ENCODE results near the gene NFIX. TPM values are rescaled to one million over a fixed set of nuclear protein-coding genes. Genes with fewer than 3 reads are reported as not detected.
A peak's percentile ranks its signal among the peaks of the same experiment; 100 is the strongest.

Gene NFIX
- total and polyA plus RNA-seq, 9 of the 15 experiments (the other 6 are each of a cell fraction or from before 2014, with no cell fraction given), result 0.28 to 26.8 (median 5.4) TPM

GRCh38 chr19:13102666-13103580 is 107.6 kb downstream of the NFIX start, which contains the start of gene LYL1 (continued):
- peak; percentile 94 for TF ChIP-seq RBFOX2 (IDR thresholded peaks at IDR 0.05; ENCODE audit: low read depth, low read length)
- TF ChIP-seq PHB2 (IDR thresholded peaks at IDR 0.05; ENCODE audit: low read depth), result peak; percentile 94
- 0 out of 2 replicates have a peak, but pooled peaks have one; percentile 15 for TF ChIP-seq LCOR (CRISPR knock-in tag; IDR thresholded peaks at IDR 0.05)
- no peak for TF ChIP-seq RERE (CRISPR knock-in tag; IDR thresholded peaks at IDR 0.05; ENCODE audit: borderline replicate concordance)
- TF ChIP-seq GABPB2 (CRISPR knock-in tag; conservative IDR thresholded peaks at IDR 0.05), result no peak
- no peak for TF ChIP-seq ELK1 (CRISPR knock-in tag; IDR thresholded peaks at IDR 0.05)
- peak; percentile 98 for TF ChIP-seq POLR2AphosphoS5 (IDR thresholded peaks at IDR 0.05; ENCODE audit: control insufficient read depth, insufficient read depth, low read depth, low read length)
- TF ChIP-seq ARID3B (CRISPR knock-in tag; IDR thresholded peaks at IDR 0.05; ENCODE audit: borderline replicate concordance), result no peak
- TF ChIP-seq RBM22 (IDR thresholded peaks at IDR 0.05; ENCODE audit: low read depth, low read length, poor library complexity, severe bottlenecking), result peak; percentile 77
- no peak for TF ChIP-seq TEAD2 (tag; IDR thresholded peaks at IDR 0.05)
- TF ChIP-seq ZNF586 (CRISPR knock-in tag; conservative IDR thresholded peaks at IDR 0.05), result no peak
- peak; percentile 97 for TF ChIP-seq VEZF1 (CRISPR knock-in tag; IDR thresholded peaks at IDR 0.05)
- TF ChIP-seq HMG20A (CRISPR knock-in tag; conservative IDR thresholded peaks at IDR 0.05), result no peak
- peak; percentile 70 for TF ChIP-seq RBM25 (IDR thresholded peaks at IDR 0.05; ENCODE audit: low read depth, low read length, severe bottlenecking)
- no peak for TF ChIP-seq NCOA2 (IDR thresholded peaks at IDR 0.05; ENCODE audit: partially characterized antibody in 2 of 2)
- no peak for TF ChIP-seq NFXL1 (CRISPR knock-in tag; IDR thresholded peaks at IDR 0.05)
